Endothelial cell of umbilical vein (primary cell): Measurements from ENCODE around the gene MALSU1. TPM values are rescaled to one million over a fixed set of nuclear protein-coding genes. Genes with fewer than 3 reads are reported as not detected.

ENCODE experiments used
- BruUV-seq: library from RNA; stranded (reverse); fragments of 400-500 nt; replicated peaks from 2 replicates; lab custom pipeline; 2021; lab: Mats Ljungman, UMichigan
- CTCF ChIA-PET: fragments of 300-600, 350-600 bp; sonication (Branson Sonifier 250); formaldehyde crosslinking; loops from one replicate; lab custom pipeline; 2021; ENCODE audit warnings: antibody characterized with exemption, inconsistent platforms; lab: Charles Lee
- POLR2A ChIA-PET: fragments of 300-600, 350-600 bp; sonication (Branson Sonifier 250); formaldehyde crosslinking; loops from one replicate; lab custom pipeline; 2021; ENCODE audit warnings: antibody characterized with exemption, inconsistent platforms; lab: Charles Lee
- DNase-seq: peaks from one replicate; pipeline ENCODE4 v3.0.0-alpha.2; 2011; ENCODE audit warnings: low read depth, low spot score
- FAIRE-seq: peaks from 2 replicates; lab custom pipeline; 2011; peaks lifted over from hg19 to GRCh38; lab: Jason Lieb, UNC
- H2AFZ ChIP-seq: 2 replicates; pipeline ENCODE4 v1.6.0; 2012; ENCODE audit warnings: low read depth, low read length, control low read depth, inconsistent platforms
- H3K27ac ChIP-seq: 2 replicates; pipeline ENCODE4 v1.5.1; 2011; ENCODE audit warnings: low read depth, mild to moderate bottlenecking, control low read depth, low read length, moderate library complexity; ENCODE audit not compliant: insufficient read depth
- H3K27me3 ChIP-seq, 2 experiments: 2 replicates each; pipeline versions ENCODE4 v1.6.0 to v1.6.1; 2011; ENCODE audit warnings: low read length in 2 of 2, mixed read lengths in 1 of 2; ENCODE audit not compliant: control insufficient read depth in 2 of 2, insufficient read depth in 2 of 2
- H3K36me3 ChIP-seq, 2 experiments: 2 replicates in 1 of 2; 3 replicates in 1 of 2; pipeline ENCODE4 v1.5.1; 2011; ENCODE audit warnings: low read length in 2 of 2, mild to moderate bottlenecking in 1 of 2, moderate library complexity in 1 of 2; ENCODE audit not compliant: control insufficient read depth in 2 of 2, insufficient read depth in 2 of 2; ENCODE audit errors: extremely low read depth in 1 of 2
- H3K4me1 ChIP-seq: 3 replicates; pipeline ENCODE4 v1.5.1; 2011; ENCODE audit warnings: mild to moderate bottlenecking, low read length; ENCODE audit not compliant: control insufficient read depth, insufficient read depth; ENCODE audit errors: extremely low read depth
- H3K4me2 ChIP-seq: 2 replicates; pipeline ENCODE4 v1.6.1; 2011; ENCODE audit warnings: low read length, control low read depth, mixed read lengths; ENCODE audit not compliant: insufficient read depth
- H3K4me3 ChIP-seq, 3 experiments: fragments of 200-600 bp in 1 of 3; sonication (generic), shearing (Covaris generic) in 1 of 3; replicated peaks in 1 of 3; 2 replicates each; pipeline ENCODE4 v1.5.1; 2011 to 2016; ENCODE audit warnings: control low read depth in 3 of 3, low read length in 3 of 3, mild to moderate bottlenecking in 2 of 3, inconsistent platforms in 1 of 3, low read depth in 1 of 3, moderate library complexity in 1 of 3; ENCODE audit not compliant: insufficient read depth in 1 of 3
- H3K79me2 ChIP-seq: 2 replicates; pipeline ENCODE4 v1.6.0; 2012; ENCODE audit warnings: low read length, inconsistent platforms; ENCODE audit not compliant: control insufficient read depth, insufficient read depth
- H3K9ac ChIP-seq: replicated peaks from 2 replicates; pipeline ENCODE3; 2011; ENCODE audit warnings: low read length, control low read depth; ENCODE audit not compliant: insufficient read depth; ENCODE audit errors: extremely low read depth
- H3K9me1 ChIP-seq: replicated peaks from 3 replicates; pipeline ENCODE4 v1.6.0; 2011; ENCODE audit warnings: mild to moderate bottlenecking, low read length; ENCODE audit not compliant: control insufficient read depth, insufficient read depth; ENCODE audit errors: extremely low read depth
- H3K9me3 ChIP-seq: replicated peaks from 2 replicates; pipeline ENCODE4 v1.5.1; 2012; ENCODE audit warnings: low read length, inconsistent platforms; ENCODE audit not compliant: control insufficient read depth, insufficient read depth
- H4K20me1 ChIP-seq: replicated peaks from 2 replicates; pipeline ENCODE3; 2011; ENCODE audit warnings: mild to moderate bottlenecking, low read length; ENCODE audit not compliant: control insufficient read depth, insufficient read depth; ENCODE audit errors: extremely low read depth
- CTCF ChIP-seq, 2 donors: IDR thresholded peaks; 1 replicate in 1 of 2; 2 replicates in 1 of 2; pipeline ENCODE4 v1.5.1; 2011; ENCODE audit warnings: low read length in 2 of 2, mild to moderate bottlenecking in 2 of 2, moderate library complexity in 2 of 2, control low read depth in 1 of 2, inconsistent platforms in 1 of 2, low read depth in 1 of 2; ENCODE audit not compliant: insufficient read depth in 1 of 2; ENCODE audit errors: extremely low read depth in 1 of 2
- EZH2 ChIP-seq: IDR thresholded peaks from 2 replicates; pipeline ENCODE4 v1.6.1; 2012; ENCODE audit warnings: borderline replicate concordance, low read depth, mild to moderate bottlenecking, moderate library complexity, low read length, inconsistent platforms; ENCODE audit not compliant: severe bottlenecking
- FOS ChIP-seq: IDR thresholded peaks from 2 replicates; pipeline ENCODE4 v1.6.1; 2011; ENCODE audit warnings: mild to moderate bottlenecking, low read length, moderate library complexity, borderline replicate concordance; ENCODE audit not compliant: insufficient read depth
- GATA2 ChIP-seq: IDR thresholded peaks from 2 replicates; pipeline ENCODE4 v1.7.0; 2011; ENCODE audit warnings: low read depth, mild to moderate bottlenecking, moderate library complexity, mixed read lengths, low read length; ENCODE audit not compliant: insufficient read length, insufficient read depth
- JUN ChIP-seq: IDR thresholded peaks from 2 replicates; pipeline ENCODE4 v1.6.1; 2011; ENCODE audit warnings: borderline replicate concordance, low read depth; ENCODE audit not compliant: insufficient read length, insufficient read depth
- MYC ChIP-seq: IDR thresholded peaks from one replicate; pipeline ENCODE4 v1.6.1; 2011; ENCODE audit warnings: mild to moderate bottlenecking, low read depth, low read length
- POLR2A ChIP-seq: IDR thresholded peaks from 2 replicates; pipeline ENCODE4 v1.6.1; 2012; ENCODE audit warnings: low read depth, mild to moderate bottlenecking, control low read depth, low read length
- POLR2AphosphoS5 ChIP-seq: IDR thresholded peaks from 2 replicates; pipeline ENCODE4 v1.6.1; 2012; ENCODE audit warnings: low read depth, mild to moderate bottlenecking, control low read depth, low read length, moderate library complexity; ENCODE audit not compliant: insufficient read depth
- dilution Hi-C: fragments of 300-500 bp; cut with MboI; formaldehyde crosslinking; loops from one replicate; pipeline ENCODE4 v1.15.0; 2019; ENCODE audit warnings: low sequenced_read_pairs; ENCODE audit not compliant: extremely low pct_ligation_motif_present
- intact Hi-C: fragments of 100-400 bp; cut with micrococcal nuclease; formaldehyde crosslinking; loops from one replicate; pipeline ENCODE4 v1.10.0; 2022
- polyA plus RNA-seq, 4 experiments: library from polyadenylated mRNA; depleted of rRNA in 3 of 4; stranded (reverse) in 3 of 4; unstranded in 1 of 4; fragments of >200 nt; gene quantifications; 2 replicates each; pipeline versions ENCODE4 v1.2.1 to v1.2.3, GENCODE V29; 2011 to 2012; ENCODE audit warnings: missing spikeins in 1 of 4
- total RNA-seq: library from RNA; stranded (reverse); gene quantifications from 2 replicates; pipeline ENCODE4 v1.2.3, GENCODE V29; 2021

The MALSU1 gene
- total and polyA plus RNA-seq, 2 donors (not counting 3 experiments of a cell fraction or from before 2014, with no cell fraction given), result 62.6 to 68.0 TPM

GRCh38 chr7:23291957-23292560, 7.1 kb upstream of the MALSU1 start:
- H3K4me3 ChIP-seq, result no peak overlapping the region
- H3K9ac ChIP-seq, result no peak overlapping the region
- H4K20me1 ChIP-seq, result no peaks in the 10 kb centered on the region
- no peak for TF ChIP-seq POLR2AphosphoS5
- TF ChIP-seq JUN, result no peak
- TF ChIP-seq GATA2, result no peak
- FAIRE-seq (no peak), DNase-seq (no peak)
- H2AFZ ChIP-seq, result no peak overlapping the region
- H3K9me1 ChIP-seq, result no peaks in the 10 kb centered on the region
- no peaks in the 10 kb centered on the region for H3K79me2 ChIP-seq
- dilution Hi-C loops, result loop anchor here (25.0 kb wide), 1 partner anchor 220 kb away; no protein-coding TSS in a partner anchor
- H3K27me3 ChIP-seq, result no peaks in the 10 kb centered on the region
- no peak overlapping the region for H3K27ac ChIP-seq
- CTCF ChIA-PET, result interaction anchor here (1.0 to 3.7 kb wide), 2 partner anchors 19 to 20 kb away, joined by 3 to 15 read pairs; no protein-coding TSS in a partner anchor
- no peaks in the 10 kb centered on the region for H3K4me1 ChIP-seq
- intact Hi-C loops, result no loop called here
- no peaks in the 10 kb centered on the region for H3K9me3 ChIP-seq
- no TSS peak for BruUV-seq
- no peaks in the 10 kb centered on the region for H3K36me3 ChIP-seq
- no peak overlapping the region for H3K4me2 ChIP-seq
- POLR2A ChIA-PET, result no interaction called here

- no peak overlapping the region for H3K4me2 ChIP-seq
- H3K4me1 ChIP-seq, result no peaks in the 10 kb centered on the region
- CTCF ChIA-PET, result interaction anchor here (3.7 kb wide), 1 partner anchor 20 kb away, joined by 15 read pairs; no protein-coding TSS in a partner anchor
- no peak overlapping the region for H3K4me3 ChIP-seq
- no peaks in the 10 kb centered on the region for H3K79me2 ChIP-seq
- intact Hi-C loops, result no loop called here
- H2AFZ ChIP-seq, result no peak overlapping the region
- dilution Hi-C loops, result loop anchor here (25.0 kb wide), 1 partner anchor 220 kb away; no protein-coding TSS in a partner anchor
- no peak overlapping the region for H3K9ac ChIP-seq
- H3K9me3 ChIP-seq, result no peaks in the 10 kb centered on the region
- no peaks in the 10 kb centered on the region for H3K9me1 ChIP-seq
- no peak overlapping the region for H3K27ac ChIP-seq
- no peaks in the 10 kb centered on the region for H4K20me1 ChIP-seq
- BruUV-seq, result no TSS peak
- no peak for TF ChIP-seq POLR2AphosphoS5
- TF ChIP-seq MYC, result no peak
- no peak for TF ChIP-seq CTCF (IDR thresholded peaks at IDR 0.05; ENCODE audit: extremely low read depth in 1 of 2, insufficient read depth in 1 of 2, low read depth in 1 of 2, low read length in 2 of 2)
- no peak for TF ChIP-seq JUN
- TF ChIP-seq FOS, result no peak
- no peak for TF ChIP-seq EZH2
- no peak for TF ChIP-seq POLR2A
- no peak for TF ChIP-seq GATA2
- DNase-seq (no peak), FAIRE-seq (no peak)
- no peaks in the 10 kb centered on the region for H3K27me3 ChIP-seq
- POLR2A ChIA-PET, result no interaction called here
- H3K36me3 ChIP-seq, result no peaks in the 10 kb centered on the region
These were observed 6.5 kb upstream of the MALSU1 start for GRCh38 chr7:23292623-23293022.
